BJ (cell line): ENCODE measurements around the gene ARSJ. TPM values are rescaled to one million over a fixed set of nuclear protein-coding genes. Genes with fewer than 3 reads are reported as not detected.

ENCODE experiments used
- CTCF ChIA-PET: fragments of 350-600 bp; formaldehyde crosslinking; extraction: SDS; loops from one replicate; lab custom pipeline; 2021; ENCODE audit warnings: antibody characterized with exemption, inconsistent platforms; lab: Yijun Ruan, JAX
- POLR2A ChIA-PET: fragments of 300-600 bp; sonication (Branson Sonifier 250); formaldehyde crosslinking; extraction: SDS; loops from one replicate; lab custom pipeline; 2021; ENCODE audit warnings: antibody characterized with exemption; lab: Charles Lee
- DNase-seq: peaks from one replicate; pipeline ENCODE4 v3.0.0-alpha.2; 2011; ENCODE audit warnings: low read depth
- H3K27me3 ChIP-seq: 2 replicates; pipeline ENCODE4 v1.6.0; 2011; ENCODE audit warnings: low read length; ENCODE audit not compliant: control insufficient read depth, insufficient read depth
- H3K36me3 ChIP-seq: 2 replicates; pipeline ENCODE4 v1.5.1; 2011; ENCODE audit warnings: low read length; ENCODE audit not compliant: control insufficient read depth, insufficient read depth
- H3K4me3 ChIP-seq: 2 replicates; pipeline ENCODE4 v1.5.1; 2011; ENCODE audit warnings: low read depth, mild to moderate bottlenecking, control low read depth, low read length
- polyA plus RNA-seq: library from polyadenylated mRNA; depleted of rRNA; stranded (reverse); fragments of >200 nt; gene quantifications from 2 replicates; pipeline ENCODE4 v1.2.3, GENCODE V29; 2011
- TF ChIP-seq, protein P1 (sequence below): IDR thresholded peaks from 2 replicates; pipeline ENCODE4 v1.5.1; 2011; ENCODE audit warnings: low read depth, mild to moderate bottlenecking, control low read depth, inconsistent platforms, low read length, moderate library complexity; ENCODE audit not compliant: insufficient read depth

ARSJ gene
- polyA plus RNA-seq, 1 experiment: 18.4 TPM

DNA sequence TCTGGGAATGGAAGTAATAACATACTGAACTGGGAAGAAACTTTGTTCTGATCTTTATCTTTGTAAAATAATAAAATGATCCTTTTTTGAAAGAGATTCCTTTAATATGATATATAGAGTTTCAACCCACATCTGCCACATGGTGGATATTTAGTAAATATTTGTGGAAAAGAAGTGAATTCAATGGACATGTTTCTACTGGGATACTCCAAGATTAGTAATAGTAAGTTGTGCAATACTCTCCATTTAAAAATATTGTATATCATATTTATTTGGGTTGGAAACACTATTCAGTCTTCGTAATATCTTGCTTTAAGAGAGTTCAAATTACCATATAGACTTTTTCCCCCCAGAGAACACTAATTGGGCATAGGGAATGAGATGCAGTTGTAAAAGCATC lies 17.8 kb upstream of the ARSJ start:
- DNase-seq: no peak
- TF ChIP-seq, protein P1, sequence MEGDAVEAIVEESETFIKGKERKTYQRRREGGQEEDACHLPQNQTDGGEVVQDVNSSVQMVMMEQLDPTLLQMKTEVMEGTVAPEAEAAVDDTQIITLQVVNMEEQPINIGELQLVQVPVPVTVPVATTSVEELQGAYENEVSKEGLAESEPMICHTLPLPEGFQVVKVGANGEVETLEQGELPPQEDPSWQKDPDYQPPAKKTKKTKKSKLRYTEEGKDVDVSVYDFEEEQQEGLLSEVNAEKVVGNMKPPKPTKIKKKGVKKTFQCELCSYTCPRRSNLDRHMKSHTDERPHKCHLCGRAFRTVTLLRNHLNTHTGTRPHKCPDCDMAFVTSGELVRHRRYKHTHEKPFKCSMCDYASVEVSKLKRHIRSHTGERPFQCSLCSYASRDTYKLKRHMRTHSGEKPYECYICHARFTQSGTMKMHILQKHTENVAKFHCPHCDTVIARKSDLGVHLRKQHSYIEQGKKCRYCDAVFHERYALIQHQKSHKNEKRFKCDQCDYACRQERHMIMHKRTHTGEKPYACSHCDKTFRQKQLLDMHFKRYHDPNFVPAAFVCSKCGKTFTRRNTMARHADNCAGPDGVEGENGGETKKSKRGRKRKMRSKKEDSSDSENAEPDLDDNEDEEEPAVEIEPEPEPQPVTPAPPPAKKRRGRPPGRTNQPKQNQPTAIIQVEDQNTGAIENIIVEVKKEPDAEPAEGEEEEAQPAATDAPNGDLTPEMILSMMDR: no peak
- POLR2A ChIA-PET: no interaction called here
- H3K4me3 ChIP-seq: no peak overlapping the region
- H3K36me3 ChIP-seq: no peaks in the 10 kb centered on the region
- CTCF ChIA-PET: no interaction called here
- H3K27me3 ChIP-seq: no peaks in the 10 kb centered on the region

DNA sequence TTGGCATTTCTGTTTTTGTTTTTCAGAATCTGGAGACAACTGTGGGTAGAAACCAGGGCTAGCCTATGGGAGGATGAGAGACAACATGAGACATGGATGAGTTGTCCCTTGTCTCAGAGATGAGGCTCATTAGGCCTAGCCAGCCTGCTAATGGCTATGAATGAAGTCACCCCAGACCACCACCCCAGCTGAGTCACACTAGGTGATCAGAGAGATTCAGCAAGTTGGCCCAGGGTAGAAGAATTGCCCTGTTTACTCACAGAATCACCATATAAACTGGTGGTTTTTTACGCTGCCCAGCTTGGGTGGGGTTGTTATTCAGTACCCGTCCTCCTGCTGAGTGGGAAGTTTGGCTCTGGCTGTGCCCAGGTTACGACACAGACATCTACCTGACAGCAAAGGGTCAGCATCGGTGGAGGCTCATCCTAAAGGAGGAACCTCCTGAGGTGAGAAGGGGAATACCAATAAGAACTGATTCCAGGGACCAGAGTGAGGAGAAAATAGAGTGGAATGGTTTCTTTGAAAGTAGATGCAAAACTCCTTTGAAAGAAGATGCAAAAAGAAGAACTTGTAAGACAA lies 17.2 kb upstream of the ARSJ start:
- TF ChIP-seq, protein P1: no peak
- Histone ChIP-seq H3K4me3 (no peak overlapping the region), H3K36me3 (no peaks in the 10 kb centered on the region), H3K27me3 (no peaks in the 10 kb centered on the region)
- ChIA-PET CTCF (no interaction called here), POLR2A (no interaction called here)
- no peak for DNase-seq

DNA sequence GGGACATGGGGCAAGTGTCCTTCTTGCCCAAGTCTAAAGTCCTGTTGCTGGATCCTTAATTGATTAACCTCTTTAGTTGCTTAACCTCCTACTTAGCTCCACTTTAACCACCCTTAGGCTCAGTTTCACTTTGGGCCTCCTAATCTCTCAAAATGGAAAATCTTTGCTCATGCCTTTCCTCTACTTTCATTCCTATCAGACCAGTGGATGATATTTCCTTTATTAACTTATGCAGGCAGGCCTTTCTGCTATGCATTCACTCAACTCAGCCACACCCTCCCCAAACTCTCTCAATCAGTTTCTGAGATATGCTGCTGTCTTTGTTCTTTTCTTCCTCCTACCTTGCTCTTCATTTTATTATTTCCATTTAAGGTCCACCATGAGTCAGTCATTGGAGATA lies 14.4 kb upstream of the ARSJ start:
- no peaks in the 10 kb centered on the region for H3K27me3 ChIP-seq
- TF ChIP-seq, protein P1: no peak
- ChIA-PET CTCF (no interaction called here), POLR2A (no interaction called here)
- H3K4me3 ChIP-seq: no peak overlapping the region
- no peak for DNase-seq
- no peaks in the 10 kb centered on the region for H3K36me3 ChIP-seq

DNA sequence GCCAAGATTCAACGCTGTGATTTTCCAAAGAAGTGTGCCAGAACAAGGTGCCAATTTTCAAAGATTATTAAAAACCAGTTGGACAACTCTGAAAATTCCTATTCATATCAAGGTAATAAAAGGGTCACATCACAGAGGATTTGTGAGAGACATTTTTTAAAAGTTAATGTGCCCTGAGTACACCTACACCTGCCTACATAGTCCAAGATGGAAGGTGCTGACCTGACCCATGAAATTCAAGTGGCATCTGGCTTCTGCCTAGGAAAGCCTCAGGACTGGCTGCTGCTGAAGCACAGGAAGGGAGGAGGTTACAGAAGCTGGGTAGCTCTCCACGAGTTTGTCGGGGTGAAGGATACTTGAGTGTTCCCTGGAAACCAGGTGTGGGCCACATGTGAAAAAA lies 11.4 kb upstream of the ARSJ start:
- no peaks in the 10 kb centered on the region for H3K36me3 ChIP-seq
- ChIA-PET POLR2A (no interaction called here), CTCF (interaction anchor here (1.2 kb wide), 1 partner anchor 18 kb away, joined by 3 read pairs; no protein-coding TSS in a partner anchor)
- TF ChIP-seq, protein P1: no peak
- no peak overlapping the region for H3K4me3 ChIP-seq
- H3K27me3 ChIP-seq: no peaks in the 10 kb centered on the region
- DNase-seq: no peak

DNA sequence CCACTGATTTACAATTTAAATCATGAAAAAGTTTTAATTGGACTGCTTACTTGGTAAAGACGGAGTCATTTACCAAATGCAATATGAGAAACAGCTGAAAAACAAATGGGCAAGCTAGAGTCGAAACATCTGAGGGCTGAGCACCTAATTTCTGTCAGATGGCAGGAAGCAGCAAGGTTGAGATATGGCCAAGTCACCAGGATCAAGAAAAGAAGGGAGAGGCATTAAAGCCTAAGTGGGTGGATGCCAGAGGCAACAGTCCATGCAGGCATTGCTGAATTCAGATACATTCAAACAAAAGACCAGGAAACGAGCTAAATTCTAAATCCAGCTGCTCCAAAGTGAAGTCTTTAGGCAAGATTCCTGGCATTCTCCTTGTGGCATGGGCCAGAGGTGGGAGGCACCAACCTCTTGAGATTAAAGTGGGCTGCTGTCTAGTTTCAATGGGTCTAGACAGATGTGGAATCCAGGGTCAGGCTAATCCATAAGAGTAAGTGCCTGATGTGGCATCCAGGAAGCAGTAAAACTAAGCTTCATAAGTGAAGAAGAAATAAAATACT lies 8.0 kb upstream of the ARSJ start:
- CTCF ChIA-PET: interaction anchor here (1.2 kb wide), 1 partner anchor 84 kb away, joined by 4 read pairs; no protein-coding TSS in a partner anchor
- no peaks in the 10 kb centered on the region for H3K36me3 ChIP-seq
- no peaks in the 10 kb centered on the region for H3K27me3 ChIP-seq
- H3K4me3 ChIP-seq: no peak overlapping the region
- TF ChIP-seq, protein P1: no peak
- POLR2A ChIA-PET: no interaction called here
- no peak for DNase-seq
